GM19324 (cell line): ENCODE measurements around the gene GHITM.

Experiments
- ATAC-seq: cut with Tn5 transposase; IDR thresholded peaks from one replicate; pipeline ENCODE4 v1.9.1; 2021; ENCODE audit warnings: mild to moderate bottlenecking, moderate library complexity; ENCODE audit not compliant: unreplicated experiment, low FRiP score

GHITM gene

GRCh38 chr10:84197643-84198042 lies 58.3 kb downstream of the GHITM start:
- ATAC-seq = no peak

- no peak for ATAC-seq
Observed at GRCh38 chr10:84198206-84198915, 59.1 kb downstream of the GHITM start.

GRCh38 chr10:84200537-84201243 lies 61.4 kb downstream of the GHITM start:
- no peak for ATAC-seq

GRCh38 chr10:84201244-84201606 lies 61.9 kb downstream of the GHITM start:
- no peak for ATAC-seq

GRCh38 chr10:84201682-84202081 lies 62.4 kb downstream of the GHITM start:
- ATAC-seq = no peak

- no peak for ATAC-seq
Observed at GRCh38 chr10:84202349-84202748, 63.0 kb downstream of the GHITM start.
